Cardiac muscle cell (in vitro differentiated cells and primary cell): ENCODE measurements around the gene GRIN1. TPM values are rescaled to one million over a fixed set of nuclear protein-coding genes. Genes with fewer than 3 reads are reported as not detected.

Experiments
- polyA plus RNA-seq: library from polyadenylated mRNA; unstranded; fragments of >200 nt; fragmentation: Nextera tagmentation; extraction: Ambion mirVana; gene quantifications from 2 replicates; pipeline ENCODE4 v1.2.1, GENCODE V29; 2016
- total RNA-seq: library from RNA; depleted of rRNA; stranded (reverse); fragments of >200 nt; gene quantifications from 2 replicates; pipeline ENCODE4 v1.2.3, GENCODE V29; 2016

Gene GRIN1
- total and polyA plus RNA-seq, 2 experiments from 2014 or later, result 0.03 to 0.22 TPM

Other genes starting within 250 kb of the GRIN1 start
Only the 30 nearest of the 31 such genes appear.
- gene C8G, start 193.9 kb upstream of the GRIN1 start, total RNA-seq, result 3.4 and 10.8 TPM in 2 replicates
- gene C8G, start 193.9 kb upstream of the GRIN1 start, polyA plus RNA-seq, result 1.2 and 4.4 TPM in 2 replicates
- 5.0 and 11.4 TPM in 2 replicates for gene LCN12, start 186.9 kb upstream of the GRIN1 start, total RNA-seq
- 19.7 and 21.9 TPM in 2 replicates for gene LCN12, start 186.9 kb upstream of the GRIN1 start, polyA plus RNA-seq
- 2.6 and 3.9 TPM in 2 replicates for gene PTGDS, start 161.7 kb upstream of the GRIN1 start, total RNA-seq
- 3.4 and 5.3 TPM in 2 replicates for gene PTGDS, start 161.7 kb upstream of the GRIN1 start, polyA plus RNA-seq
- 0.36 TPM in 1 of 2 replicates, not detected in the other for gene LCNL1, start 156.2 kb upstream of the GRIN1 start, total RNA-seq
- gene LCNL1, start 156.2 kb upstream of the GRIN1 start, polyA plus RNA-seq, result not detected in 2 replicates
- 94.6 and 130 TPM in 2 replicates for gene PAXX, start 146.7 kb upstream of the GRIN1 start, total RNA-seq
- 102 and 110 TPM in 2 replicates for gene PAXX, start 146.7 kb upstream of the GRIN1 start, polyA plus RNA-seq
- not detected in 2 replicates for gene CLIC3, start 142.6 kb upstream of the GRIN1 start, total RNA-seq
- 0.75 and 0.87 TPM in 2 replicates for gene CLIC3, start 142.6 kb upstream of the GRIN1 start, polyA plus RNA-seq
- gene ABCA2, start 110.9 kb upstream of the GRIN1 start, total RNA-seq, result 48.7 and 56.7 TPM in 2 replicates
- gene ABCA2, start 110.9 kb upstream of the GRIN1 start, polyA plus RNA-seq, result 30.5 and 33.3 TPM in 2 replicates
- gene FUT7, start 107.1 kb upstream of the GRIN1 start, total RNA-seq, result not detected in 2 replicates
- not detected in 2 replicates for gene FUT7, start 107.1 kb upstream of the GRIN1 start, polyA plus RNA-seq
- gene NPDC1, start 93.0 kb upstream of the GRIN1 start, total RNA-seq, result 40.8 and 65.1 TPM in 2 replicates
- 83.5 and 94.9 TPM in 2 replicates for gene NPDC1, start 93.0 kb upstream of the GRIN1 start, polyA plus RNA-seq
- not detected in 2 replicates for gene ENTPD2, start 85.1 kb upstream of the GRIN1 start, total RNA-seq
- not detected in 2 replicates for gene ENTPD2, start 85.1 kb upstream of the GRIN1 start, polyA plus RNA-seq
- 6.3 and 42.1 TPM in 2 replicates for gene SAPCD2, start 68.6 kb upstream of the GRIN1 start, total RNA-seq
- 4.7 and 28.3 TPM in 2 replicates for gene SAPCD2, start 68.6 kb upstream of the GRIN1 start, polyA plus RNA-seq
- 5.8 and 13.3 TPM in 2 replicates for gene UAP1L1, start 61.6 kb upstream of the GRIN1 start, total RNA-seq
- 9.9 and 17.9 TPM in 2 replicates for gene UAP1L1, start 61.6 kb upstream of the GRIN1 start, polyA plus RNA-seq
- gene MAN1B1, start 52.2 kb upstream of the GRIN1 start, total RNA-seq, result 59.4 and 73.3 TPM in 2 replicates
- gene MAN1B1, start 52.2 kb upstream of the GRIN1 start, polyA plus RNA-seq, result 67.6 and 86.7 TPM in 2 replicates
- gene DPP7, start 24.4 kb upstream of the GRIN1 start, total RNA-seq, result 125 and 144 TPM in 2 replicates
- gene DPP7, start 24.4 kb upstream of the GRIN1 start, polyA plus RNA-seq, result 202 and 204 TPM in 2 replicates
- gene LRRC26, start 30.9 kb downstream of the GRIN1 start, total RNA-seq, result not detected in 2 replicates
- gene LRRC26, start 30.9 kb downstream of the GRIN1 start, polyA plus RNA-seq, result 1.4 and 2.3 TPM in 2 replicates
- not detected in 2 replicates for gene TMEM210, start 32.9 kb downstream of the GRIN1 start, total RNA-seq
- gene TMEM210, start 32.9 kb downstream of the GRIN1 start, polyA plus RNA-seq, result not detected in 2 replicates
- 29.8 and 42.8 TPM in 2 replicates for gene ANAPC2, start 49.4 kb downstream of the GRIN1 start, total RNA-seq
- gene ANAPC2, start 49.4 kb downstream of the GRIN1 start, polyA plus RNA-seq, result 15.5 and 17.9 TPM in 2 replicates
- gene SSNA1, start 49.5 kb downstream of the GRIN1 start, total RNA-seq, result 64.5 and 90.3 TPM in 2 replicates
- gene SSNA1, start 49.5 kb downstream of the GRIN1 start, polyA plus RNA-seq, result 77.9 and 110 TPM in 2 replicates
- gene TPRN, start 61.6 kb downstream of the GRIN1 start, total RNA-seq, result 26.4 and 31.2 TPM in 2 replicates
- 34.7 and 44.8 TPM in 2 replicates for gene TPRN, start 61.6 kb downstream of the GRIN1 start, polyA plus RNA-seq
- gene TMEM203, start 66.5 kb downstream of the GRIN1 start, total RNA-seq, result 44.7 and 50.0 TPM in 2 replicates
- 86.6 and 99.2 TPM in 2 replicates for gene TMEM203, start 66.5 kb downstream of the GRIN1 start, polyA plus RNA-seq
- gene NDOR1, start 66.5 kb downstream of the GRIN1 start, total RNA-seq, result 13.1 and 17.5 TPM in 2 replicates
- 9.1 and 18.1 TPM in 2 replicates for gene NDOR1, start 66.5 kb downstream of the GRIN1 start, polyA plus RNA-seq
- gene RNF208, start 83.1 kb downstream of the GRIN1 start, total RNA-seq, result 19.3 and 23.1 TPM in 2 replicates
- gene RNF208, start 83.1 kb downstream of the GRIN1 start, polyA plus RNA-seq, result 6.1 and 8.1 TPM in 2 replicates
- gene CYSRT1, start 86.0 kb downstream of the GRIN1 start, total RNA-seq, result 5.8 and 7.0 TPM in 2 replicates
- gene CYSRT1, start 86.0 kb downstream of the GRIN1 start, polyA plus RNA-seq, result 3.1 and 6.6 TPM in 2 replicates
- gene RNF224, start 88.3 kb downstream of the GRIN1 start, total RNA-seq, result 0.32 TPM in 1 of 2 replicates, not detected in the other
- gene RNF224, start 88.3 kb downstream of the GRIN1 start, polyA plus RNA-seq, result 0.12 TPM in 1 of 2 replicates, not detected in the other
- 0.25 TPM in 1 of 2 replicates, not detected in the other for gene SLC34A3, start 91.7 kb downstream of the GRIN1 start, total RNA-seq
- 0.24 TPM in 1 of 2 replicates, not detected in the other for gene SLC34A3, start 91.7 kb downstream of the GRIN1 start, polyA plus RNA-seq
- 412 and 540 TPM in 2 replicates for gene TUBB4B, start 102.1 kb downstream of the GRIN1 start, total RNA-seq
- 745 and 845 TPM in 2 replicates for gene TUBB4B, start 102.1 kb downstream of the GRIN1 start, polyA plus RNA-seq
- gene STPG3, start 112.1 kb downstream of the GRIN1 start, total RNA-seq, result 0.95 TPM in 1 of 2 replicates, not detected in the other
- gene STPG3, start 112.1 kb downstream of the GRIN1 start, polyA plus RNA-seq, result 3.2 and 3.3 TPM in 2 replicates
- 68.6 and 78.2 TPM in 2 replicates for gene NELFB, start 116.2 kb downstream of the GRIN1 start, total RNA-seq
- gene NELFB, start 116.2 kb downstream of the GRIN1 start, polyA plus RNA-seq, result 73.3 and 87.6 TPM in 2 replicates
- gene TOR4A, start 138.6 kb downstream of the GRIN1 start, total RNA-seq, result 36.7 and 51.4 TPM in 2 replicates
- 18.5 and 24.3 TPM in 2 replicates for gene TOR4A, start 138.6 kb downstream of the GRIN1 start, polyA plus RNA-seq
- 8.8 and 16.5 TPM in 2 replicates for gene NRARP, start 163.1 kb downstream of the GRIN1 start, total RNA-seq
- gene NRARP, start 163.1 kb downstream of the GRIN1 start, polyA plus RNA-seq, result 8.7 and 12.6 TPM in 2 replicates